DND-41 (cell line): ENCODE data around the gene CNTNAP5.

Source experiments
- EZH2 ChIP-seq: IDR thresholded peaks from 3 replicates; pipeline ENCODE4 v1.6.1; 2012; ENCODE audit warnings: borderline replicate concordance, low read depth, mild to moderate bottlenecking, moderate library complexity, low read length, inconsistent platforms; ENCODE audit not compliant: severe bottlenecking
- TF ChIP-seq, protein P1 (sequence below): IDR thresholded peaks from 2 replicates; pipeline ENCODE4 v1.5.1; 2012; ENCODE audit warnings: borderline replicate concordance, low read length, moderate library complexity, mild to moderate bottlenecking; ENCODE audit not compliant: poor library complexity, severe bottlenecking; ENCODE audit errors: extremely low read depth

DNA sequence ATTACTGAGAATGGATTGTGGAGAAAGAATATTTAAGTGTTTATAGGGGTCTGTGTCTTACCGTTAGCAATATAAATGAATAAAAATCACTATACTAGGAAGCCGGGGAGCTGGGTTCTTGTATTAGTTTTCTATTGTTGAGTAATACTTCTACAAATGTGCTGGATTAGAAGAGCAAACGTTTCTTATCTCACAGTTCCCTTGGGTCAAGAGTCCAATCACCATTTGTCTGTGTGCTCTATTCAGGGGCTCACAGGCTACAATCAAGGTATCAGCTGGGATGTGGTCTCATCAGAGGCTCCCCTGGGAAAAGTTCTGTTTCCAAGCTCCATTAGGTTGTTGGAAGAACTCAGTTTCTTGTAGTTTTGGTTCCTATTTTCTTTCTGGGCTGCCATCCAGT is 790.9 kb downstream of the CNTNAP5 start:
- no peak for TF ChIP-seq EZH2
- TF ChIP-seq, protein P1, sequence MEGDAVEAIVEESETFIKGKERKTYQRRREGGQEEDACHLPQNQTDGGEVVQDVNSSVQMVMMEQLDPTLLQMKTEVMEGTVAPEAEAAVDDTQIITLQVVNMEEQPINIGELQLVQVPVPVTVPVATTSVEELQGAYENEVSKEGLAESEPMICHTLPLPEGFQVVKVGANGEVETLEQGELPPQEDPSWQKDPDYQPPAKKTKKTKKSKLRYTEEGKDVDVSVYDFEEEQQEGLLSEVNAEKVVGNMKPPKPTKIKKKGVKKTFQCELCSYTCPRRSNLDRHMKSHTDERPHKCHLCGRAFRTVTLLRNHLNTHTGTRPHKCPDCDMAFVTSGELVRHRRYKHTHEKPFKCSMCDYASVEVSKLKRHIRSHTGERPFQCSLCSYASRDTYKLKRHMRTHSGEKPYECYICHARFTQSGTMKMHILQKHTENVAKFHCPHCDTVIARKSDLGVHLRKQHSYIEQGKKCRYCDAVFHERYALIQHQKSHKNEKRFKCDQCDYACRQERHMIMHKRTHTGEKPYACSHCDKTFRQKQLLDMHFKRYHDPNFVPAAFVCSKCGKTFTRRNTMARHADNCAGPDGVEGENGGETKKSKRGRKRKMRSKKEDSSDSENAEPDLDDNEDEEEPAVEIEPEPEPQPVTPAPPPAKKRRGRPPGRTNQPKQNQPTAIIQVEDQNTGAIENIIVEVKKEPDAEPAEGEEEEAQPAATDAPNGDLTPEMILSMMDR = no peak
